HTERT RPE-1 (cell line): ENCODE measurements around the gene CR1.
"Not testable (repeated sequence)": the region's sequence is repeated elsewhere in the genome, so short reads cannot be mapped to it uniquely, and the experiment has no call there.

Experiments
- in situ Hi-C: fragments of 300-500 bp; cut with MboI; formaldehyde crosslinking; loops from 4 replicates; pipeline ENCODE4 v1.14.3; 2020; ENCODE audit warnings: low sequenced_read_pairs

CR1 gene

GRCh38 chr1:207638487-207639145, 142.7 kb downstream of the CR1 start:
- in situ Hi-C loops = not testable (repeated sequence)

GRCh38 chr1:207639362-207639761, 143.4 kb downstream of the CR1 start:
- in situ Hi-C loops = not testable (repeated sequence)

- in situ Hi-C loops = no loop called here
Measured at GRCh38 chr1:207644166-207644851, 148.4 kb downstream of the CR1 start.

GRCh38 chr1:207644852-207645634, 149.1 kb downstream of the CR1 start, which contains the start of gene CR1L:
Gene CR1L (plus strand): TSS chr1:207645133. CDS start chr1:207645234, 101 bp downstream.
- in situ Hi-C loops = no loop called here

- in situ Hi-C loops = no loop called here
Measured at GRCh38 chr1:207645635-207646081, 149.7 kb downstream of the CR1 start.

- in situ Hi-C loops = no loop called here
Measured at GRCh38 chr1:207646171-207646570, 150.2 kb downstream of the CR1 start.

GRCh38 chr1:207646944-207647579, 151.1 kb downstream of the CR1 start:
- in situ Hi-C loops = no loop called here

- in situ Hi-C loops = no loop called here
Measured at GRCh38 chr1:207647671-207648333, 151.8 kb downstream of the CR1 start.

- in situ Hi-C loops = no loop called here
Measured at GRCh38 chr1:207648334-207649209, 152.6 kb downstream of the CR1 start.

GRCh38 chr1:207649210-207649753, 153.3 kb downstream of the CR1 start:
- in situ Hi-C loops = no loop called here

GRCh38 chr1:207649865-207650580, 154.1 kb downstream of the CR1 start:
- in situ Hi-C loops = no loop called here

GRCh38 chr1:207651583-207651982, 155.6 kb downstream of the CR1 start:
- in situ Hi-C loops = no loop called here

- in situ Hi-C loops = no loop called here
Measured at GRCh38 chr1:207654320-207654719, 158.4 kb downstream of the CR1 start.

GRCh38 chr1:207658408-207658807, 162.5 kb downstream of the CR1 start:
- in situ Hi-C loops = no loop called here

- in situ Hi-C loops = no loop called here
Measured at GRCh38 chr1:207658904-207659485, 163.0 kb downstream of the CR1 start.

- in situ Hi-C loops = no loop called here
Measured at GRCh38 chr1:207659545-207660153, 163.7 kb downstream of the CR1 start.

GRCh38 chr1:207661420-207661819, 165.5 kb downstream of the CR1 start:
- in situ Hi-C loops = not testable (repeated sequence)

GRCh38 chr1:207666342-207666741, 170.4 kb downstream of the CR1 start:
- in situ Hi-C loops = no loop called here
